Spleen (tissue), 7 donors: ENCODE measurements around the gene AKAP12.

Experiments
- POLR2AphosphoS5 ChIP-seq, 3 donors: sonication (generic); formaldehyde crosslinking; IDR thresholded peaks; one replicate each; pipeline ENCODE4 v1.5.1; 2017; ENCODE audit warnings: antibody characterized with exemption in 3 of 3
- TF ChIP-seq, protein P1 (sequence below), 11 experiments: fragments of 200-600 bp in 7 of 11; fragments of 450-650 bp in 4 of 11; sonication (generic) in 4 of 11; IDR thresholded peaks in 8 of 11; conservative IDR thresholded peaks in 3 of 11; 1 replicate in 7 of 11; 2 replicates in 4 of 11; pipeline versions ENCODE4 v1.4.0 to v1.8.0; 2016 to 2021; ENCODE audit warnings: antibody characterized with exemption in 11 of 11, inconsistent platforms in 4 of 11, mild to moderate bottlenecking in 1 of 11
- donor health status: DM: no; HTN: no; CAD: no; lungs with moderate emphysema.
- donor health status: DM: no; HTN: no; CAD: no.
- donor health status: DM: no; HTN: no; CAD: no.

DNA sequence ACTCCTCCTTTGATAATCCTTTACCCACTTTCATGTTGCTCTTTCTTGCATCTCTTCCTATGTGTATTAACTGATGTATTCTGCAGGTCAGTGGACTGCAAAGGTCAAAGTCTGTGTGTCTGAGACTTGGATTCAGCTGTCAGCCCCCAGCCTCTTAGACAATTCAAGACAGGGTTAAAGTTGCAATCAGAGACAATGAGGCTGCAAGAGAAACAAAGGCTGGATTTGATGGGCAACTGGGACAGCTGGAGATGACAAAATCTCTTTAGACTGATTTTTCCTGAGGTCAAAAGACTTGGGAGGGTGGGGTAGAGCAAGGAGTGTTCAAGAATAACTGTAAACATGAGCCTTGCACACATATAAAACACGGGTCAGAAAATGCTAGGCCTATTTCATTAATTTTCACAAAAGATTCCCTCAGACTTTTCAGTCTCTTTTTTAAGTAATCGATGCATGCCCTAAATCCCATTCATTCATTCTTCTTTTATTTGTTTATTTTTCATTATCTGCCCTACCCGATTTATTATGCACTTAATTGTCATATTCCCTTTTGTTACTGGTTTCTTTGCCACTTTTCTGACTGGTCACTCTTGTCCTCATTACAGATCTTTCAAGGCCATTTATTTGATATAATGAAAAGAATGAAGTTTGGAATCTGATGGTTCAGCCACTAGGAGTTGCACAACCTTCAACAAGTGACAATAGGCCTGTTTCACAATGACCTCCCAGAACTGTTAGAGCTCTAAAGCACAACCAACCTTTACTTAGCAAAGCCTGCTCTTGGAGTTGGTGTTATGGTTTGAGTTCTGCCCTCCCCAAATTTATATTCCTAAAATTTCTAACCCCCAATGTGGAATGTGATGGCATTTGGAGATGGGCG, 33.8 kb upstream of the AKAP12 start:
- TF ChIP-seq POLR2AphosphoS5 (IDR thresholded peaks at IDR 0.05), result no peak
- TF ChIP-seq, protein P1, sequence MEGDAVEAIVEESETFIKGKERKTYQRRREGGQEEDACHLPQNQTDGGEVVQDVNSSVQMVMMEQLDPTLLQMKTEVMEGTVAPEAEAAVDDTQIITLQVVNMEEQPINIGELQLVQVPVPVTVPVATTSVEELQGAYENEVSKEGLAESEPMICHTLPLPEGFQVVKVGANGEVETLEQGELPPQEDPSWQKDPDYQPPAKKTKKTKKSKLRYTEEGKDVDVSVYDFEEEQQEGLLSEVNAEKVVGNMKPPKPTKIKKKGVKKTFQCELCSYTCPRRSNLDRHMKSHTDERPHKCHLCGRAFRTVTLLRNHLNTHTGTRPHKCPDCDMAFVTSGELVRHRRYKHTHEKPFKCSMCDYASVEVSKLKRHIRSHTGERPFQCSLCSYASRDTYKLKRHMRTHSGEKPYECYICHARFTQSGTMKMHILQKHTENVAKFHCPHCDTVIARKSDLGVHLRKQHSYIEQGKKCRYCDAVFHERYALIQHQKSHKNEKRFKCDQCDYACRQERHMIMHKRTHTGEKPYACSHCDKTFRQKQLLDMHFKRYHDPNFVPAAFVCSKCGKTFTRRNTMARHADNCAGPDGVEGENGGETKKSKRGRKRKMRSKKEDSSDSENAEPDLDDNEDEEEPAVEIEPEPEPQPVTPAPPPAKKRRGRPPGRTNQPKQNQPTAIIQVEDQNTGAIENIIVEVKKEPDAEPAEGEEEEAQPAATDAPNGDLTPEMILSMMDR (IDR thresholded peaks at IDR 0.05 in 8 of 11, conservative IDR thresholded peaks at IDR 0.05 in 3 of 11), result no peak
